ENCODE measurements around the gene BORCS6.
"Not testable (repeated sequence)": the region's sequence is repeated elsewhere in the genome, so short reads cannot be mapped to it uniquely, and the experiment has no call there.

BORCS6 gene
- total RNA-seq: 7.5 to 27.4 reads per million in 2 experiments

GRCh38 chr17:8189711-8190477, at the start of gene BORCS6:
Gene BORCS6 (minus strand): TSS chr17:8190180. CDS start chr17:8190140, 40 bp downstream.
- DNase-seq (ENCODE audit: low read depth): peak; percentile 93

- DNase-seq (ENCODE audit: low read depth): no peak
Observed at GRCh38 chr17:8237886-8238285, 47.9 kb upstream of the BORCS6 start.

GRCh38 chr17:8237175-8237574, 47.2 kb upstream of the BORCS6 start:
- DNase-seq (ENCODE audit: low read depth): no peak

- DNase-seq (ENCODE audit: low read depth): no peak
Observed at GRCh38 chr17:8235676-8236075, 45.7 kb upstream of the BORCS6 start.

GRCh38 chr17:8234361-8235270, 44.6 kb upstream of the BORCS6 start:
- DNase-seq (ENCODE audit: low read depth): no peak

GRCh38 chr17:8231701-8232100, 41.7 kb upstream of the BORCS6 start:
- DNase-seq (ENCODE audit: low read depth): no peak

- DNase-seq (ENCODE audit: low read depth): no peak
Observed at GRCh38 chr17:8227238-8227581, 37.2 kb upstream of the BORCS6 start.

GRCh38 chr17:8226536-8227237, 36.7 kb upstream of the BORCS6 start:
- DNase-seq (ENCODE audit: low read depth): no peak

- DNase-seq (ENCODE audit: low read depth): peak; percentile 50
Observed at GRCh38 chr17:8225813-8226535, 36.0 kb upstream of the BORCS6 start.

- no peak for DNase-seq (ENCODE audit: low read depth)
Observed at GRCh38 chr17:8224891-8225812, 35.2 kb upstream of the BORCS6 start.

- DNase-seq (ENCODE audit: low read depth): peak; percentile 15
Observed at GRCh38 chr17:8223356-8224126, 33.6 kb upstream of the BORCS6 start.

- peak; percentile 80 for DNase-seq (ENCODE audit: low read depth)
Observed at GRCh38 chr17:8222630-8223355, 32.8 kb upstream of the BORCS6 start.

GRCh38 chr17:8222380-8222629, 32.3 kb upstream of the BORCS6 start:
- DNase-seq (ENCODE audit: low read depth): no peak

GRCh38 chr17:8221663-8222379, 31.8 kb upstream of the BORCS6 start:
- peak; percentile 83 for DNase-seq (ENCODE audit: low read depth)

- DNase-seq (ENCODE audit: low read depth): peak; percentile 78
Observed at GRCh38 chr17:8220783-8221662, 31.0 kb upstream of the BORCS6 start.

GRCh38 chr17:8214000-8214399, 24.0 kb upstream of the BORCS6 start:
- not testable (repeated sequence) for DNase-seq (ENCODE audit: low read depth)

GRCh38 chr17:8212312-8213180, 22.6 kb upstream of the BORCS6 start:
- DNase-seq (ENCODE audit: low read depth): no peak

Measured in T follicular helper cell (primary cell).